ENCODE data around the gene HERC4.

DNA sequence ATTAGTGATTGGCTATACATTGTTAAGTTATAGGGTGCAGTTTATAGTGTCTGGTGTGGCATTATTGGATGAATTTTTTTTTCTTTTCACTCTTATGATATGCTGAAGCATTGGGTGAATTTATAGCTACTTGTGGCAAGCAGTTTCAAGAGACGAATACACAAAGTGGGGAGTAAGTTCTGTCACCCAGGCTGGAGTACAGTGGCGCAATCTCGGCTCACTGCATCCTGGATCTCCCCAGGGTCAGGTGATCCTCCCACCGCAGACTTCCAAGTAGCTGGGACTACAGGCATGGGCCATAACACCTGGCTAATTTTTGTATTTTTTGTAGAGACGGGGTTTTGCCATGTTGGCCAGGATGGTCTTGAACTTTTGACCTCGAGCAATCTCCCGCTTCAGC lies 196.9 kb downstream of the HERC4 start:
- no peak for TF ChIP-seq CTCF (IDR thresholded peaks at IDR 0.05 in 2 of 3, conservative IDR thresholded peaks at IDR 0.05 in 1 of 3; ENCODE audit: insufficient read depth in 2 of 3, low read depth in 1 of 3, low read length in 3 of 3)
- TF ChIP-seq ZNF609 (CRISPR knock-in tag; IDR thresholded peaks at IDR 0.05; ENCODE audit: borderline replicate concordance), result no peak
- TF ChIP-seq, protein P1, sequence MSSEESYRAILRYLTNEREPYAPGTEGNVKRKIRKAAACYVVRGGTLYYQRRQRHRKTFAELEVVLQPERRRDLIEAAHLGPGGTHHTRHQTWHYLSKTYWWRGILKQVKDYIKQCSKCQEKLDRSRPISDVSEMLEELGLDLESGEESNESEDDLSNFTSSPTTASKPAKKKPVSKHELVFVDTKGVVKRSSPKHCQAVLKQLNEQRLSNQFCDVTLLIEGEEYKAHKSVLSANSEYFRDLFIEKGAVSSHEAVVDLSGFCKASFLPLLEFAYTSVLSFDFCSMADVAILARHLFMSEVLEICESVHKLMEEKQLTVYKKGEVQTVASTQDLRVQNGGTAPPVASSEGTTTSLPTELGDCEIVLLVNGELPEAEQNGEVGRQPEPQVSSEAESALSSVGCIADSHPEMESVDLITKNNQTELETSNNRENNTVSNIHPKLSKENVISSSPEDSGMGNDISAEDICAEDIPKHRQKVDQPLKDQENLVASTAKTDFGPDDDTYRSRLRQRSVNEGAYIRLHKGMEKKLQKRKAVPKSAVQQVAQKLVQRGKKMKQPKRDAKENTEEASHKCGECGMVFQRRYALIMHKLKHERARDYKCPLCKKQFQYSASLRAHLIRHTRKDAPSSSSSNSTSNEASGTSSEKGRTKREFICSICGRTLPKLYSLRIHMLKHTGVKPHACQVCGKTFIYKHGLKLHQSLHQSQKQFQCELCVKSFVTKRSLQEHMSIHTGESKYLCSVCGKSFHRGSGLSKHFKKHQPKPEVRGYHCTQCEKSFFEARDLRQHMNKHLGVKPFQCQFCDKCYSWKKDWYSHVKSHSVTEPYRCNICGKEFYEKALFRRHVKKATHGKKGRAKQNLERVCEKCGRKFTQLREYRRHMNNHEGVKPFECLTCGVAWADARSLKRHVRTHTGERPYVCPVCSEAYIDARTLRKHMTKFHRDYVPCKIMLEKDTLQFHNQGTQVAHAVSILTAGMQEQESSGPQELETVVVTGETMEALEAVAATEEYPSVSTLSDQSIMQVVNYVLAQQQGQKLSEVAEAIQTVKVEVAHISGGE (CRISPR knock-in tag; IDR thresholded peaks at IDR 0.05), result no peak
- no peak for TF ChIP-seq USF2 (CRISPR knock-in tag; IDR thresholded peaks at IDR 0.05)
